GM23338 (cell line): Measurements from ENCODE around the gene REG1B. TPM values are rescaled to one million over a fixed set of nuclear protein-coding genes. Genes with fewer than 3 reads are reported as not detected.

Experiments
- ATAC-seq: fragments of 200-7000 bp; cut with Tn5 transposase; 3 replicates; pipeline ENCODE4 v1.9.1; 2020
- DNase-seq: peaks from one replicate; pipeline ENCODE4 v3.0.0-alpha.2; 2015; ENCODE audit warnings: low spot score
- H2AFZ ChIP-seq: fragments of 200-600 bp; sonication (generic); 2 replicates; pipeline ENCODE4 v1.8.0; 2016; ENCODE audit warnings: antibody characterized with exemption, mild to moderate bottlenecking, moderate library complexity
- H3F3A ChIP-seq: fragments of 200-600 bp; sonication (generic); replicated peaks from 2 replicates; pipeline ENCODE4 v1.8.0; 2017; ENCODE audit warnings: antibody characterized with exemption, mixed run types, low read depth
- H3K27ac ChIP-seq: fragments of 200-600 bp; sonication (generic); 2 replicates; pipeline ENCODE4 v1.6.1; 2016; ENCODE audit warnings: low read depth
- H3K27me3 ChIP-seq: fragments of 200-600 bp; sonication (generic); 2 replicates; pipeline ENCODE4 v1.8.0; 2016; ENCODE audit warnings: mild to moderate bottlenecking, mixed run types, moderate library complexity; ENCODE audit not compliant: insufficient read depth
- H3K36me3 ChIP-seq: fragments of 200-600 bp; sonication (generic); 2 replicates; pipeline ENCODE4 v1.8.0; 2016; ENCODE audit warnings: mild to moderate bottlenecking; ENCODE audit not compliant: insufficient read depth
- H3K4me1 ChIP-seq: fragments of 200-600 bp; sonication (generic); 2 replicates; pipeline ENCODE4 v1.8.0; 2016; ENCODE audit warnings: mild to moderate bottlenecking, moderate library complexity; ENCODE audit not compliant: insufficient read depth
- H3K4me2 ChIP-seq: fragments of 200-600 bp; sonication (generic); 2 replicates; pipeline ENCODE4 v1.7.1; 2017; ENCODE audit warnings: mixed run types
- H3K4me3 ChIP-seq: fragments of 200-600 bp; sonication (generic); 2 replicates; pipeline ENCODE4 v1.6.1; 2016; ENCODE audit warnings: mixed run types
- H3K79me2 ChIP-seq: fragments of 200-600 bp; sonication (generic); replicated peaks from 2 replicates; pipeline ENCODE4 v1.8.0; 2017; ENCODE audit warnings: mild to moderate bottlenecking; ENCODE audit not compliant: insufficient read depth
- H3K9me2 ChIP-seq: fragments of 200-600 bp; sonication (generic); 2 replicates; pipeline ENCODE4 v1.8.0; 2017; ENCODE audit not compliant: insufficient read depth
- H4K20me1 ChIP-seq: fragments of 200-600 bp; sonication (generic); replicated peaks from 2 replicates; pipeline ENCODE4 v1.8.0; 2017; ENCODE audit warnings: mild to moderate bottlenecking; ENCODE audit not compliant: insufficient read depth
- H3K27ac Mint-ChIP-seq: 2 replicates; pipeline ENCODE4 v1.8.0; 2020; ENCODE audit warnings: inconsistent platforms, mild to moderate bottlenecking, moderate library complexity, mixed read lengths
- H3K27me3 Mint-ChIP-seq: 3 replicates; pipeline ENCODE4 v1.8.0; 2022; ENCODE audit warnings: low read depth, mild to moderate bottlenecking, moderate library complexity, mixed read lengths, inconsistent platforms; ENCODE audit not compliant: insufficient read depth, poor library complexity
- H3K36me3 Mint-ChIP-seq: 3 replicates; pipeline ENCODE4 v1.8.0; 2021; ENCODE audit warnings: low read depth, mild to moderate bottlenecking, inconsistent platforms, moderate library complexity, mixed read lengths
- H3K4me1 Mint-ChIP-seq: 3 replicates; pipeline ENCODE4 v1.8.0; 2020; ENCODE audit warnings: mild to moderate bottlenecking, inconsistent platforms, mixed read lengths
- H3K4me3 Mint-ChIP-seq: 3 replicates; pipeline ENCODE4 v1.8.0; 2021; ENCODE audit warnings: moderate library complexity, mild to moderate bottlenecking, inconsistent platforms, mixed read lengths
- H3K9me3 Mint-ChIP-seq: 3 replicates; pipeline ENCODE4 v1.8.0; 2020; ENCODE audit warnings: moderate library complexity, mild to moderate bottlenecking, inconsistent platforms, mixed read lengths
- CREB1 ChIP-seq: fragments of 250-450 bp; sonication (Bioruptor Pico); IDR thresholded peaks from 2 replicates; pipeline ENCODE4 v1.5.0; 2020; ENCODE audit warnings: low read depth, mild to moderate bottlenecking, moderate library complexity
- EZH2 ChIP-seq: fragments of 200-600 bp; sonication (generic); IDR thresholded peaks from one replicate; pipeline ENCODE4 v1.8.0; 2017; ENCODE audit warnings: antibody characterized with exemption, mild to moderate bottlenecking, low read depth; ENCODE audit not compliant: unreplicated experiment
- EZH2phosphoT487 ChIP-seq: fragments of 200-600 bp; sonication (generic); IDR thresholded peaks from one replicate; pipeline ENCODE4 v1.8.1; 2018; ENCODE audit warnings: antibody characterized with exemption; ENCODE audit not compliant: unreplicated experiment
- JUNB ChIP-seq: IDR thresholded peaks from one replicate; pipeline ENCODE4 v1.6.1; 2016; ENCODE audit warnings: antibody characterized with exemption; ENCODE audit not compliant: unreplicated experiment
- NANOG ChIP-seq: IDR thresholded peaks from 2 replicates; pipeline ENCODE4 v1.6.1; 2016; ENCODE audit warnings: antibody characterized with exemption, borderline replicate concordance
- POLR2AphosphoS5 ChIP-seq: IDR thresholded peaks from 2 replicates; pipeline ENCODE4 v1.6.1; 2016; ENCODE audit warnings: antibody characterized with exemption, low read depth
- STAT1 ChIP-seq: IDR thresholded peaks from one replicate; pipeline ENCODE4 v1.6.1; 2016; ENCODE audit warnings: antibody characterized with exemption; ENCODE audit not compliant: unreplicated experiment
- ZNF114 ChIP-seq: fragments of 250-450 bp; sonication (Bioruptor Pico); IDR thresholded peaks from 2 replicates; pipeline ENCODE4 v1.5.0; 2020; ENCODE audit warnings: mild to moderate bottlenecking, moderate library complexity
- ZNF331 ChIP-seq: fragments of 250-450 bp; sonication (Bioruptor Pico); IDR thresholded peaks from 2 replicates; pipeline ENCODE4 v1.5.0; 2020; ENCODE audit warnings: low read depth, mild to moderate bottlenecking, moderate library complexity
- ZNF462 ChIP-seq: fragments of 250-450 bp; sonication (Bioruptor Pico); IDR thresholded peaks from 2 replicates; pipeline ENCODE4 v1.5.0; 2020; ENCODE audit warnings: mild to moderate bottlenecking, moderate library complexity
- polyA plus RNA-seq: library from polyadenylated mRNA; unstranded; fragments of >200 nt; fragmentation: Nextera tagmentation; extraction: Ambion mirVana; gene quantifications from 2 replicates; pipeline ENCODE4 v1.2.1, GENCODE V29; 2016
- total RNA-seq: library from RNA; depleted of rRNA; stranded (reverse); fragments of >200 nt; shearing (Covaris generic); gene quantifications from 2 replicates; pipeline ENCODE4 v1.2.3, GENCODE V29; 2014
- TF ChIP-seq, protein P1 (sequence below): IDR thresholded peaks from 2 replicates; pipeline ENCODE4 v1.6.1; 2016; ENCODE audit warnings: antibody characterized with exemption
- TF ChIP-seq, protein P2 (sequence below): IDR thresholded peaks from one replicate; pipeline ENCODE4 v1.6.1; 2018; ENCODE audit warnings: antibody characterized with exemption; ENCODE audit not compliant: unreplicated experiment
- TF ChIP-seq, protein P3 (sequence below), 2 experiments: fragments of 200-600 bp in 1 of 2; sonication (generic) in 1 of 2; conservative IDR thresholded peaks; 2 replicates each; pipeline versions ENCODE4 v1.5.1 to v1.6.1; 2016 to 2017; ENCODE audit warnings: antibody characterized with exemption in 2 of 2, low read depth in 2 of 2, mild to moderate bottlenecking in 2 of 2, moderate library complexity in 1 of 2

Gene REG1B
- total and polyA plus RNA-seq, 2 experiments from 2014 or later, result not detected

DNA sequence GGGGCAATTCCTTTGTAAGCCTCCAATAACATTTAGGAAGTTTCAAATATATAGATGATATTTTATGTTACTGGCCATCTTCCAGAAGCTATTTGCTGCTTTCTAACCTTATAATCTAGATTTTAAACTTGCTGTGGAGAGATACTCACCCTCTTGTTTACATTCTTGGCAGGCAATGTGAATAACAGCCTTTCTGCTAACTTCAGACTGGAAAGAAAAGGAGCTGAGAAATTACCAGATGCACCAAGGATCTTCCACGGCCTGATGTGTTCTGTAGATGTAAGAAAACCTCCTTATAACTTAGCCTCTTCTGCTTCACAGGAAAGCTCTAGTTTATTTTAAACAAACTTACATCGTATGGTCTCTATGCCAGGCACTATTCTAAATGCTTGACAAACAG, 16.7 kb downstream of the REG1B start:
- Mint-ChIP-seq H3K9me3 (0 out of 3 replicates have a peak, but pooled peaks cover 2% of the 10 kb centered on the region), H3K4me1 (no peaks in the 10 kb centered on the region), H3K27me3 (peaks cover 2% of the 10 kb centered on the region), H3K36me3 (no peaks in the 10 kb centered on the region), H3K27ac (no peak overlapping the region), H3K4me3 (no peak overlapping the region)
- no peaks in the 10 kb centered on the region for H3K79me2 ChIP-seq
- peaks cover 20% of the 10 kb centered on the region for H3K9me2 ChIP-seq
- H3K4me2 ChIP-seq, result no peak overlapping the region
- no peaks in the 10 kb centered on the region for H3K27me3 ChIP-seq
- DNase-seq (no peak), ATAC-seq (no peak)
- H3K4me1 ChIP-seq, result no peaks in the 10 kb centered on the region
- no peak overlapping the region for H3K27ac ChIP-seq
- no peaks in the 10 kb centered on the region for H3K36me3 ChIP-seq
- TF ChIP-seq POLR2AphosphoS5 (no peak), EZH2phosphoT487 (no peak), ZNF331 (CRISPR knock-in tag) (no peak), CREB1 (CRISPR knock-in tag) (no peak), ZNF114 (CRISPR knock-in tag) (no peak), EZH2 (no peak), STAT1 (no peak), JUNB (no peak), NANOG (no peak), ZNF462 (no peak)
- TF ChIP-seq, protein P1, sequence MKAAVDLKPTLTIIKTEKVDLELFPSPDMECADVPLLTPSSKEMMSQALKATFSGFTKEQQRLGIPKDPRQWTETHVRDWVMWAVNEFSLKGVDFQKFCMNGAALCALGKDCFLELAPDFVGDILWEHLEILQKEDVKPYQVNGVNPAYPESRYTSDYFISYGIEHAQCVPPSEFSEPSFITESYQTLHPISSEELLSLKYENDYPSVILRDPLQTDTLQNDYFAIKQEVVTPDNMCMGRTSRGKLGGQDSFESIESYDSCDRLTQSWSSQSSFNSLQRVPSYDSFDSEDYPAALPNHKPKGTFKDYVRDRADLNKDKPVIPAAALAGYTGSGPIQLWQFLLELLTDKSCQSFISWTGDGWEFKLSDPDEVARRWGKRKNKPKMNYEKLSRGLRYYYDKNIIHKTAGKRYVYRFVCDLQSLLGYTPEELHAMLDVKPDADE, result no peak
- TF ChIP-seq, protein P2, sequence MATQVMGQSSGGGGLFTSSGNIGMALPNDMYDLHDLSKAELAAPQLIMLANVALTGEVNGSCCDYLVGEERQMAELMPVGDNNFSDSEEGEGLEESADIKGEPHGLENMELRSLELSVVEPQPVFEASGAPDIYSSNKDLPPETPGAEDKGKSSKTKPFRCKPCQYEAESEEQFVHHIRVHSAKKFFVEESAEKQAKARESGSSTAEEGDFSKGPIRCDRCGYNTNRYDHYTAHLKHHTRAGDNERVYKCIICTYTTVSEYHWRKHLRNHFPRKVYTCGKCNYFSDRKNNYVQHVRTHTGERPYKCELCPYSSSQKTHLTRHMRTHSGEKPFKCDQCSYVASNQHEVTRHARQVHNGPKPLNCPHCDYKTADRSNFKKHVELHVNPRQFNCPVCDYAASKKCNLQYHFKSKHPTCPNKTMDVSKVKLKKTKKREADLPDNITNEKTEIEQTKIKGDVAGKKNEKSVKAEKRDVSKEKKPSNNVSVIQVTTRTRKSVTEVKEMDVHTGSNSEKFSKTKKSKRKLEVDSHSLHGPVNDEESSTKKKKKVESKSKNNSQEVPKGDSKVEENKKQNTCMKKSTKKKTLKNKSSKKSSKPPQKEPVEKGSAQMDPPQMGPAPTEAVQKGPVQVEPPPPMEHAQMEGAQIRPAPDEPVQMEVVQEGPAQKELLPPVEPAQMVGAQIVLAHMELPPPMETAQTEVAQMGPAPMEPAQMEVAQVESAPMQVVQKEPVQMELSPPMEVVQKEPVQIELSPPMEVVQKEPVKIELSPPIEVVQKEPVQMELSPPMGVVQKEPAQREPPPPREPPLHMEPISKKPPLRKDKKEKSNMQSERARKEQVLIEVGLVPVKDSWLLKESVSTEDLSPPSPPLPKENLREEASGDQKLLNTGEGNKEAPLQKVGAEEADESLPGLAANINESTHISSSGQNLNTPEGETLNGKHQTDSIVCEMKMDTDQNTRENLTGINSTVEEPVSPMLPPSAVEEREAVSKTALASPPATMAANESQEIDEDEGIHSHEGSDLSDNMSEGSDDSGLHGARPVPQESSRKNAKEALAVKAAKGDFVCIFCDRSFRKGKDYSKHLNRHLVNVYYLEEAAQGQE, result no peak
- TF ChIP-seq, protein P3, sequence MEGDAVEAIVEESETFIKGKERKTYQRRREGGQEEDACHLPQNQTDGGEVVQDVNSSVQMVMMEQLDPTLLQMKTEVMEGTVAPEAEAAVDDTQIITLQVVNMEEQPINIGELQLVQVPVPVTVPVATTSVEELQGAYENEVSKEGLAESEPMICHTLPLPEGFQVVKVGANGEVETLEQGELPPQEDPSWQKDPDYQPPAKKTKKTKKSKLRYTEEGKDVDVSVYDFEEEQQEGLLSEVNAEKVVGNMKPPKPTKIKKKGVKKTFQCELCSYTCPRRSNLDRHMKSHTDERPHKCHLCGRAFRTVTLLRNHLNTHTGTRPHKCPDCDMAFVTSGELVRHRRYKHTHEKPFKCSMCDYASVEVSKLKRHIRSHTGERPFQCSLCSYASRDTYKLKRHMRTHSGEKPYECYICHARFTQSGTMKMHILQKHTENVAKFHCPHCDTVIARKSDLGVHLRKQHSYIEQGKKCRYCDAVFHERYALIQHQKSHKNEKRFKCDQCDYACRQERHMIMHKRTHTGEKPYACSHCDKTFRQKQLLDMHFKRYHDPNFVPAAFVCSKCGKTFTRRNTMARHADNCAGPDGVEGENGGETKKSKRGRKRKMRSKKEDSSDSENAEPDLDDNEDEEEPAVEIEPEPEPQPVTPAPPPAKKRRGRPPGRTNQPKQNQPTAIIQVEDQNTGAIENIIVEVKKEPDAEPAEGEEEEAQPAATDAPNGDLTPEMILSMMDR (conservative IDR thresholded peaks at IDR 0.05; ENCODE audit: low read depth in 2 of 2), result no peak
- H3F3A ChIP-seq, result no peaks in the 10 kb centered on the region
- no peak overlapping the region for H2AFZ ChIP-seq
- H4K20me1 ChIP-seq, result no peaks in the 10 kb centered on the region
- no peak overlapping the region for H3K4me3 ChIP-seq
